ENCODE measurements around the gene ABL1.

- TF ChIP-seq CTCF (conservative IDR thresholded peaks at IDR 0.05; ENCODE audit: low read depth, low read length): no peak
- no peak for TF ChIP-seq EZH2 (IDR thresholded peaks at IDR 0.05; ENCODE audit: borderline replicate concordance, low read depth, low read length, poor library complexity, severe bottlenecking)
These were observed 19.0 kb downstream of the ABL1 start for GRCh38 chr9:130854092-130854491.

All from A673 (cell line).